ENCODE measurements around the gene FAM83B.

Gene FAM83B

DNA sequence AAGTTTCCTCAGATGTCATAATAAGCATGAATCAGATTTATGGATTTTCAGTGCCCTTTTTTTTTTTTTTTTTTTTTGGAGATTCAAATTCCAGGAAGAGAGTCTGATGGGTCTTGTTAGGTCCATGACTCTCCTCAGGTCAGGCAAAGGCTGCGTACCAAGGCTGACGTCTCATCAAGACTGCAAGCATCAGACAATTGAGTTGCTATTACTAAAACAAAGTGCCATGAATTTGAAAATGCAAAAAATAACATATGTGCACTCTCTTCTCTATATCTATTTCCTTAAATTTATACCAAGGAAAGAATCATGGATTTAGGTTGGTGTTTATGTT is 134.7 kb downstream of the FAM83B start:
- DNase-seq (ENCODE audit: low spot score) = no peak

DNA sequence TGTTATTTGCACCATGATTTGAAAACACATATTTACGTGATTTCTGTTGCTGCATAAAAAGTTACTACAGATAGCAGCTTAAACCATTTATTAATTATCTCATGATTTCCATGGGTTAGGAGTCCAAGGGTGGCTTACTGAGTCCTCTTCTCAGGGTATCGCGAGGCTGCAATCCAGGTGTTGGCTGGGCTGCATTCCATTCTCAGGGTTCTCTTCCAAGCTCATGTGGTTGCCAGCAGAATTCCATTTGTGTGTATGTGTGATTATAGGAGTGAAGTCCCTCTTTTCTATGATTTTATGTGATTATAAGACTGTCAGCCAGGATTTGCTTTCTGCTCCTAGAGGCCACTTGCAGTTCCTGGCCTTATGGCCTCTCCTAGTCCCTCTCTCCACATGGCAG is 135.1 kb downstream of the FAM83B start:
- DNase-seq (ENCODE audit: low spot score) = no peak

DNA sequence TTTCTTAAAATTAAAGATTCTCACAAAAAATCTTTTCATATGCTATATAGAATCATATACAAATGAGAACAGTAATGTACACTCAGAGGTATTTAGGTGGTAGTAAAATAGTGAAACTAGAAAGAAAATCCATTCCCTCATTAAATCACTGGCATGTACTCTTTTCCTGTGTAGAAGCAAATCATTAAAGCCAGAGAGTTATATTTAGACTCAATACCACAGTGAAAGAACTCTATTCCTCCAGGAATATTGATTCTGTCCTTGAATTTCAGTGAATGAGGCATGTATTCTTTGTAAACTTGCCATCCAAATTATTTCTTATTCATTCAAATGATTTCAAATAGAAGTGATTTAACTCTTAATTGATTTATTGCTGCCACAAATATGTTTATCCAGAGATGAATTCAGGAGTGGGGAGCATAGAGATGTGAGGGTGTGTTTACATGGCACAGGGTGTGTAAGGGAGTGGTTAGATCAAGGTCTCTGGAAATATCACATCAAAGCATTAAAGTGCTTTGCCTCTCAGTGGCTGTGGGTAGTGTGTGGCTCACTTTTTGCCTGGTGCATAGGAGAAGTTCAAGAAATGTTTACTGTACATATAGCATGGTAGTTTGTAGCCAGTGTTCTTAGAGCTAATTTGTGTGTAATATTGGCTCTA is 141.2 kb downstream of the FAM83B start:
- no peak for DNase-seq (ENCODE audit: low spot score)

DNA sequence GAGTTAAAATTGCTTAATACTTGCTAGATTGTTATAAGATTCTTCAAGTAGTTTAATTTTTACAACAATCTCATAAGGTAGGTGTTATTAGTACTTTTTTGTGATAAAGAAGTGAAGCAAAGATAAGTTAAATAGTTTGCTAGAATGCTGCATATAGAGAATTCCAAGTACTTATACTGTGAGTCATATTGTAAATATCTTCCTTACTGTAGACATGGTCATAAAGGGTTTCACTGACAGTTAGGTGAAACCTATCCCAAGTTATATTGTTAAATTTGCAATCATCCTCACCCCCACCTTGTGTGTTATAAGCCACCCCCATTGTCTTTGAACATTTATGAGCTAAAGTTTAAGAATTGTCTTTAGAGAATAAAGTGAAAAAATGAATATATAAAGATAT is 142.0 kb downstream of the FAM83B start:
- no peak for DNase-seq (ENCODE audit: low spot score)

DNA sequence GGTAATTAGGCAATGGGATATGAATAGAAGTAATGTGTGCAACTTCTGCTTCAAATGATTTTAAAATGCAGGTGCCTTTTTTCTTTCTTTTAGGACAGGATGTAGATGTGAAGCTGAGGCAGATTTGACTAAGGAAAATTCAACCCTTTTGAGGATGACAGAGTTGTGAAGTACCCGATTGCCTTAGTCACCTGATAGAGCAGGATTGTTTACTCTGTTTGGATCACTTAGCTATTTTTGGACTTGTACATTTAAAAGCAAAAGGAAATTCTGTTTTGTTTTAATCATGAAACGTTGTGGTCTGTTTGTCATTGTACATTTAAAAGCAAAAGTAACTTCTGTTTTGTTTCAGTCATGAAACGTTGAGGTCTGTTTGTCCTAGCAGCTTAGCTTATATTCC is 143.4 kb downstream of the FAM83B start:
- no peak for DNase-seq (ENCODE audit: low spot score)
